ENCODE data around the gene SLAMF7. TPM values are rescaled to one million over a fixed set of nuclear protein-coding genes. Genes with fewer than 3 reads are reported as not detected.

The SLAMF7 gene
- total RNA-seq, 4 donors from 2014 or later = 0.49 to 20.6 (median 2.6) TPM

DNA sequence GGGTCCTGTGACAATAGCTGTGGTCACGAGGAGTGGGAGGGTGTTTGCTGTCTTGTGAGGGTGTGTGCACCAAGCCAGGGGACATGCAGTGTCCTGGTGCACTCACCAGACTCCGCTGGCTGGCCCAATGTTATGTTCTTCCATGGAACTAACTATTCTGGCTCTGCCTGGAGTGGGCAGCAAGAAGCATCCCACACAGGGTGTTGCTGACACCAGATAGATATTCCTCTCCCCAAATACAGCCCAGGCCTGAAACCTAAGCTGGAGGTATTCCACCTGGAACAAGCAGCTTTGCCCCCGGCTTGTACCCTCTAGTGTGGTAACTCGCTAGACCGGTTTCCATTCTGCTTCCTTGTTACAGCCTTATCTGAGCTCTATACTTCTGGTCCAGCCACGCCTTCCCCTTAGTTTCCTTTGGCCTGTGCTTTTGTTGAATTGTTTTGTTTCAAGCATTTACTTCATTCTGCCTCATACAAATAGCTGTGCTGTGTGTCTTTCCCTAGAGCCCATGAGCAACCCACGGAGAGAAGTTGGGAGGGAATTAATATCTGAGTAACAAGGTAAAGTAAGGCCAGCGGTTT lies 42.2 kb downstream of the SLAMF7 start:
- TF ChIP-seq, protein P1, sequence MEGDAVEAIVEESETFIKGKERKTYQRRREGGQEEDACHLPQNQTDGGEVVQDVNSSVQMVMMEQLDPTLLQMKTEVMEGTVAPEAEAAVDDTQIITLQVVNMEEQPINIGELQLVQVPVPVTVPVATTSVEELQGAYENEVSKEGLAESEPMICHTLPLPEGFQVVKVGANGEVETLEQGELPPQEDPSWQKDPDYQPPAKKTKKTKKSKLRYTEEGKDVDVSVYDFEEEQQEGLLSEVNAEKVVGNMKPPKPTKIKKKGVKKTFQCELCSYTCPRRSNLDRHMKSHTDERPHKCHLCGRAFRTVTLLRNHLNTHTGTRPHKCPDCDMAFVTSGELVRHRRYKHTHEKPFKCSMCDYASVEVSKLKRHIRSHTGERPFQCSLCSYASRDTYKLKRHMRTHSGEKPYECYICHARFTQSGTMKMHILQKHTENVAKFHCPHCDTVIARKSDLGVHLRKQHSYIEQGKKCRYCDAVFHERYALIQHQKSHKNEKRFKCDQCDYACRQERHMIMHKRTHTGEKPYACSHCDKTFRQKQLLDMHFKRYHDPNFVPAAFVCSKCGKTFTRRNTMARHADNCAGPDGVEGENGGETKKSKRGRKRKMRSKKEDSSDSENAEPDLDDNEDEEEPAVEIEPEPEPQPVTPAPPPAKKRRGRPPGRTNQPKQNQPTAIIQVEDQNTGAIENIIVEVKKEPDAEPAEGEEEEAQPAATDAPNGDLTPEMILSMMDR (IDR thresholded peaks at IDR 0.05; ENCODE audit: low read depth) = no peak

DNA sequence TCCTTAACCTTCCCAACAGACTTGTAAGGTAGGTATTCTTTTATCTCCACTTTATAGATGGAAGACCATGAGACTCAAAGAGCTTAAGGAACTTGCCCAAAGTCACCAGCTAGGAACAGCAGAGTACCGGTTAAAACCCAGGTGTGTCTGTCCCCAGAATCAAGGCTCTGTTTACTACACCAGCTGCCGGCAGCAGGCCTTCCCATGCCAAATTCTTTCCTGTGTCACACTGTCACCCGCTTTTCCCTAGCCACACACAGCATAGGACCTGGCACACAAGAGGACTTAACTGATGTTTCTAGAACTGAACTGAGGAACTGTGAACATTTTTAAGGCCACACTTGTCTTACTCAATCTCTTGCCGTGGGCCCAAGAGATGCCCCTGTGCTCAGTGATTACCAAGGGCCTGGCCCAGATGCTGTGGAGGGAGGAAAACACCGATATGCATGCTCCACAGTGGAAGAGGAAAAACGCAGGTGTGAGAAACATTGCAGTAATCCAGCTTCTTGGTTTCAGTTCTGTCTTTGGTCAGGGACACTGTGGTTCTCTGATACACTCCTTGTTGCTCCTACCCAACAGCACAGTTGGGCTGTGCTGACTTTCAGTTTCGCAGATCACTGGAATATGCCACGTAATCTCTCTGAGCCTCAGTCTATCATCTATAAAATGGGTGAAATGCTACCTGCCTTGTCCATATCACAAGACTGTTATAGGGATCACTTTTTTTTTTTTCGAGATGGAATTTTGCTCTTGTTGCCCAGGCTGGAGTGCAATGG lies 43.1 kb downstream of the SLAMF7 start:
- TF ChIP-seq, protein P1 (IDR thresholded peaks at IDR 0.05; ENCODE audit: low read depth) = no peak

DNA sequence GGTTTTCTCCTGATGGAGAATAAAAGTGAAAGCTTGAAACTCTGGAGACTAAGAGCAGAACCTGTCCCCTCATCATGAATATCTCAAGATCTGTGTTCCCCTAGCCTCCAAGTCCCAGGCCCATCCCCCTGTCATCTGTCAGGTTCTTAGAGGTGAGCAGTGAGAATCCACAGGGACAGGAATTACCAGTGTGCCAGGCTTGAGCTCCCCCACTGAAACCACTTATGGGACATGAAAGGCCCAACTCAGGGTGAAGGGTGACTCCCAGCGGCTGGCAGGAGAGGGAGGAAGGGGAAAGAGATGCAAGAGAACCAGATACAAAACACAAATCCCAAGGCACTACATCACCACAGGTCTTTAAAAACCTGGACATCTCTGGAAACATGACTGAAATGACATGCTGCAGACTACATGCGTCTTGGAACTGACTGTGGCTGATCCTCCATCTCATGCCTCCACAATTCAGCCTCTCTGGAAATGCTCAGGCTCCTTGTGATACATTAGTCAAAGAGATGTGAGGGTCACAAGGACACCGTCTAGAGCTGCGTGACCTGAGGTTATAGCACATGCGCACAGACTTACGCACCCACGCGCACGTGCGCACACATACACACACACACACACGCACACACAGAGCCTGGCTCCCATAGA lies 50.1 kb downstream of the SLAMF7 start:
- TF ChIP-seq, protein P1 (IDR thresholded peaks at IDR 0.05; ENCODE audit: low read depth) = no peak

DNA sequence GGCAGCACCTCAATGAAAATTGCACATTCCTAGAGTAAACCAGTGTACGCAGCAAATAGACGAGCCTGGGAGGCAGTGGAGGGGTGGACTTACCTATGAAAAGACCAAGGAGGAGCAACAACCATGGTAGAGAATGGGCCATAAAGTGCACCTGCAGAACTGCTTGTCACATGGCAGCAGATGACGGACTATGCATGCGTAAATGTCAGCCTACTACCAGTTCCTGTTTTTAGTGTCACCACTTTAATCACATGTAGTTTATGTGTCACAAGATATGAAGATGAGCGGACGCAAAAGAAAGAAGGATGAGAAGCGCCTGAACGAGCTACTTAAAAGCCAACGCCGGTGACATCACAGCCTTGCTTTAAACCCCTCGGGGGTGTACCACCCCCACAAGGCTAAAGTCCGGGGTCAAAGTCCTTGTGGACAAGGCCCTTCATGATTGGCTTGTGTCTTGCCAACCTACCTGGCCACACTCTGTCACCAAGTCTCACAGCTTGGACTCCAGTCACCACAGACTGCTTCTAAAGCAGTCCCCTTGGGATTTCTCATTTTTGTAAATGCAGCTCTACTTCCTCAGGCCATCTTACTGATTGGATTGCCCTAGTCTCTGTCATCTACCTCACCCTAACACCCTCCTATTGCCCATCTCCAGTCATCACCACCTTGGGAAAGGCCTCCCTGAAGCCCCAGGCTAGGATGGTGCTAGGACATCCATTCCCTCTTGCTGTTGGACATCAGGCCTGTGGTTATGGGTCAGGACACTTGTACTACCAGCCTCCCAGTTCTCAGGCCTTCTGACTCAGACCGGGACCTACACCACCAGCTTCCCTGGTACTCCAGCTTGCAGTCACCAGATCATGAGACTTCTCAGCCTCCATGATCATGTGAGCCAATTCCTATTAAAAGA lies 50.9 kb downstream of the SLAMF7 start:
- TF ChIP-seq, protein P1 (IDR thresholded peaks at IDR 0.05; ENCODE audit: low read depth) = no peak

DNA sequence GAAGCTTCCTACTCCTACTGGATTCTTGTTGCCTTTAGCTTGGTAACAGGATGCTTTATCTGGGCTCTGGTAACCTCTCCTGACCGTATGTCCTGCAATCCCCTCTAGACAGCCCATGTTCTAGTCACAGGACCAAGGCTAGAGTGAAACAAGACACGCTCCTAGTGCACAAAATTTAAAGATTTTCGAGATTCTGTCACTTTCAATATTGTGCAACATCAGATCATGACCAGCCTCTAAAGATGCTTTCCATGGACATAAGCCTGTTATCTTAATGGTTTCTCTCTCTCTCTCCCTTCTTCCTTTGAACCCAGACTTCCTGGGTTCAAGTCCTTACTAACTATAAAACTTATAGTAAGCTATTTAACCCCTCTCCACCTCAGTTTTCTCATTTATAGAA lies 55.3 kb downstream of the SLAMF7 start:
- TF ChIP-seq, protein P1 (IDR thresholded peaks at IDR 0.05; ENCODE audit: low read depth) = no peak

DNA sequence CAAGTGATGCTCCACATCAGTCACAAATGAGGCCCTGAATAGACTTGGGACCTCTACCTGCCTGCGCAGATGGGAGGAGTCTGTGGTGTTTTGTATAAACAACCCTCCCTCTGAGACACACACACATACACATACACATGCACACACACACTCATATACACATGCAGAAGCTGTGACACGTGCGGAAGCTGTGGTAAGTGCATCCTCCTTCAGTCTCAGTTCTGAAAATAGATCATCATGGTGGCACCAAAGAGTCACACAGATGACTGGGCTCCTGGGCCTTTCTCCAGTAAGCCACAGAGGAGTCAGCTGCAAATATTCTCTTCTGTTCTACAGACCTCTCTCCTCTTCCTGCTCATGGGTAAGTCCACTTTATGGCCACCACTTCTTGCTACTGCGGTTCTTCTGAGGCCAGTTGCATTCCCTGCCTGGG lies 56.9 kb downstream of the SLAMF7 start, which contains the start of gene LY9:
Gene LY9, plus strand, starts transcription at position 224 of the 433 bp plus-strand sequence. Its CDS starts 14 bp downstream, at position 238.
- TF ChIP-seq, protein P1 (IDR thresholded peaks at IDR 0.05; ENCODE audit: low read depth) = no peak

All from subcutaneous adipose tissue (tissue), 4 donors.